CD4-positive, alpha-beta T cell treated with Interleukin-17A for 1 hour (primary cell): Measurements from ENCODE around the gene RPL19.

ENCODE experiments used
- DNase-seq: peaks from one replicate; pipeline ENCODE4 v3.0.0-alpha.2; 2020

RPL19 gene

GRCh38 chr17:39252788-39253460, 52.8 kb downstream of the RPL19 start:
- no peak for DNase-seq
